GM18868 (cell line): ENCODE results near the gene PMS1.
"Not testable (repeated sequence)": the region's sequence is repeated elsewhere in the genome, so short reads cannot be mapped to it uniquely, and the experiment has no call there.

Experiments
- ATAC-seq: cut with Tn5 transposase; IDR thresholded peaks from one replicate; pipeline ENCODE4 v1.9.1; 2021; ENCODE audit warnings: mild to moderate bottlenecking, moderate library complexity; ENCODE audit not compliant: unreplicated experiment

The PMS1 gene

GRCh38 chr2:189860161-189860560, 75.9 kb downstream of the PMS1 start:
- ATAC-seq = no peak

- ATAC-seq = no peak
Measured at GRCh38 chr2:189862751-189863150, 78.5 kb downstream of the PMS1 start.

- no peak for ATAC-seq
Measured at GRCh38 chr2:189865826-189866225, 81.6 kb downstream of the PMS1 start.

GRCh38 chr2:189866296-189866695, 82.0 kb downstream of the PMS1 start:
- no peak for ATAC-seq

GRCh38 chr2:189868896-189869295, 84.6 kb downstream of the PMS1 start:
- no peak for ATAC-seq

- peak; percentile 73 for ATAC-seq
Measured at GRCh38 chr2:189870381-189871085, 86.3 kb downstream of the PMS1 start.

- ATAC-seq = no peak
Measured at GRCh38 chr2:189873696-189874095, 89.4 kb downstream of the PMS1 start.

GRCh38 chr2:189874586-189875320, 90.5 kb downstream of the PMS1 start:
- ATAC-seq = no peak

GRCh38 chr2:189876271-189876670, 92.0 kb downstream of the PMS1 start:
- no peak for ATAC-seq

- ATAC-seq = no peak
Measured at GRCh38 chr2:189879716-189880081, 95.4 kb downstream of the PMS1 start.

GRCh38 chr2:189880429-189880828, 96.2 kb downstream of the PMS1 start:
- ATAC-seq = no peak

GRCh38 chr2:189880832-189881492, 96.7 kb downstream of the PMS1 start:
- ATAC-seq = no peak

- ATAC-seq = no peak
Measured at GRCh38 chr2:189885368-189885767, 101.1 kb downstream of the PMS1 start.

GRCh38 chr2:189892546-189893294, 108.5 kb downstream of the PMS1 start:
- ATAC-seq = not testable (repeated sequence)

GRCh38 chr2:189896809-189897208, 112.6 kb downstream of the PMS1 start:
- no peak for ATAC-seq

GRCh38 chr2:189899101-189899500, 114.9 kb downstream of the PMS1 start:
- no peak for ATAC-seq

GRCh38 chr2:189900726-189901125, 116.5 kb downstream of the PMS1 start:
- ATAC-seq = no peak

- ATAC-seq = no peak
Measured at GRCh38 chr2:189901664-189902063, 117.4 kb downstream of the PMS1 start.

- ATAC-seq = no peak
Measured at GRCh38 chr2:189913821-189914220, 129.6 kb downstream of the PMS1 start.

- ATAC-seq = no peak
Measured at GRCh38 chr2:189916651-189917050, 132.4 kb downstream of the PMS1 start.
